Body of pancreas (tissue), 4 donors: Measurements from ENCODE around the gene SNTG2.

Experiments
- CTCF ChIP-seq, 7 experiments: fragments of 450-650 bp in 4 of 7; fragments of 200-600 bp in 3 of 7; sonication (generic) in 3 of 7; IDR thresholded peaks; one replicate each; pipeline ENCODE4 v1.5.1; 2016 to 2019; ENCODE audit warnings: antibody characterized with exemption in 7 of 7
- POLR2A ChIP-seq, 3 donors: fragments of 450-650 bp; IDR thresholded peaks; one replicate each; pipeline ENCODE4 v1.6.1; 2016; ENCODE audit warnings: antibody characterized with exemption in 3 of 3, mild to moderate bottlenecking in 2 of 3

- TF ChIP-seq CTCF (IDR thresholded peaks at IDR 0.05), result no peak
- TF ChIP-seq POLR2A (IDR thresholded peaks at IDR 0.05), result no peak
Observed at GRCh38 chr2:1203772-1204171, 253.1 kb downstream of the SNTG2 start.
